Erythroblast (primary cell): ENCODE measurements around the gene DRD4.
"Not testable (repeated sequence)": the region's sequence is repeated elsewhere in the genome, so short reads cannot be mapped to it uniquely, and the experiment has no call there.

Source experiments
- DNase-seq, 2 experiments: peaks; one replicate each; lab custom pipeline; 2025; lab: John Stamatoyannopoulos, UW
- GATA1 ChIP-seq: IDR thresholded peaks from 2 replicates; pipeline ENCODE4 v1.6.1; 2011; ENCODE audit warnings: low read depth, mild to moderate bottlenecking, control low read depth, low read length, moderate library complexity
- POLR2A ChIP-seq: IDR thresholded peaks from 2 replicates; pipeline ENCODE4 v1.6.1; 2011; ENCODE audit warnings: mild to moderate bottlenecking, low read length

DRD4 gene

GRCh38 chr11:679271-680207, 42.5 kb downstream of the DRD4 start:
- DNase-seq, result no peak
- no peak for TF ChIP-seq POLR2A
- TF ChIP-seq GATA1, result no peak

GRCh38 chr11:680476-680875, 43.4 kb downstream of the DRD4 start:
- TF ChIP-seq GATA1 (no peak), POLR2A (no peak)

GRCh38 chr11:680970-681369, 43.9 kb downstream of the DRD4 start:
- no peak for DNase-seq
- TF ChIP-seq GATA1, result no peak
- TF ChIP-seq POLR2A, result no peak

More at GRCh38 chr11:680476-680875, 43.4 kb downstream of the DRD4 start:
- DNase-seq, result no peak

- TF ChIP-seq GATA1 (no peak), POLR2A (no peak)
- DNase-seq, result no peak
Observed at GRCh38 chr11:686451-687243, 49.6 kb downstream of the DRD4 start.

GRCh38 chr11:687751-688150, 50.7 kb downstream of the DRD4 start:
- DNase-seq, result no peak
- TF ChIP-seq GATA1 (no peak), POLR2A (no peak)

- TF ChIP-seq POLR2A, result no peak
- TF ChIP-seq GATA1, result no peak
- DNase-seq, result no peak
Observed at GRCh38 chr11:688681-689080, 51.6 kb downstream of the DRD4 start.

- DNase-seq, result no peak
Observed at GRCh38 chr11:689625-690024, 52.6 kb downstream of the DRD4 start.

GRCh38 chr11:690244-690643, 53.2 kb downstream of the DRD4 start:
- DNase-seq, result not testable (repeated sequence)

More at GRCh38 chr11:689625-690024, 52.6 kb downstream of the DRD4 start:
- TF ChIP-seq GATA1 (no peak), POLR2A (no peak)
